LNCAP (cell line): Measurements from ENCODE around the gene ATG4D.

Source experiments
- CTCF ChIP-seq: fragments of 450-650 bp; IDR thresholded peaks from 2 replicates; pipeline ENCODE4 v1.5.1; 2017; ENCODE audit warnings: mild to moderate bottlenecking

The ATG4D gene

GRCh38 chr19:10538204-10538983 lies 5.3 kb upstream of the ATG4D start:
- no peak for TF ChIP-seq CTCF

GRCh38 chr19:10543059-10543419 lies 665 bp upstream of the ATG4D start:
- TF ChIP-seq CTCF, result no peak

- TF ChIP-seq CTCF, result no peak
Observed at GRCh38 chr19:10544242-10544752, 593 bp downstream of the ATG4D start.

GRCh38 chr19:10544753-10545251 lies 1.1 kb downstream of the ATG4D start:
- TF ChIP-seq CTCF, result no peak

GRCh38 chr19:10546817-10547216 lies 3.1 kb downstream of the ATG4D start:
- TF ChIP-seq CTCF, result no peak

GRCh38 chr19:10548746-10549276 lies 5.1 kb downstream of the ATG4D start:
- no peak for TF ChIP-seq CTCF

GRCh38 chr19:10549733-10550132 lies 6.0 kb downstream of the ATG4D start:
- no peak for TF ChIP-seq CTCF
